Colonic mucosa (tissue), 4 donors: ENCODE results near the gene STK24. TPM values are rescaled to one million over a fixed set of nuclear protein-coding genes. Genes with fewer than 3 reads are reported as not detected.

Experiments
- DNase-seq: peaks from one replicate; pipeline ENCODE4 v3.0.0-alpha.2; 2020
- H3K27ac ChIP-seq: fragments of 200-600 bp; one replicate; pipeline ENCODE4 v1.8.0; 2021
- H3K27me3 ChIP-seq: fragments of 200-600 bp; one replicate; pipeline ENCODE4 v1.8.0; 2021
- H3K36me3 ChIP-seq: fragments of 200-600 bp; one replicate; pipeline ENCODE4 v1.8.0; 2021
- H3K4me1 ChIP-seq: fragments of 200-600 bp; one replicate; pipeline ENCODE4 v1.8.0; 2021; ENCODE audit warnings: mild to moderate bottlenecking
- H3K4me3 ChIP-seq: fragments of 200-600 bp; one replicate; pipeline ENCODE4 v1.8.0; 2021
- H3K9ac ChIP-seq, 2 donors: one replicate each; pipeline ENCODE4 v1.7.0; 2013; ENCODE audit warnings: control low read depth in 2 of 2, low read depth in 2 of 2, low read length in 2 of 2
- H3K9me3 ChIP-seq: fragments of 200-600 bp; one replicate; pipeline ENCODE4 v1.8.0; 2021
- CTCF ChIP-seq: fragments of 200-600 bp; IDR thresholded peaks from one replicate; pipeline ENCODE4 v1.8.0; 2022; ENCODE audit warnings: antibody characterized with exemption, mild to moderate bottlenecking
- intact Hi-C: fragments of 100-400 bp; cut with DNase I; formaldehyde crosslinking; loops from one replicate; pipeline ENCODE4 v1.14.1; 2022
- total RNA-seq, 2 donors: library from RNA; stranded (reverse); fragmentation: NEBNext Ultra II Directional in 1 of 2; extraction: Animal tissue kit (Norgen Biotek cat#: 25700) in 1 of 2; gene quantifications; one replicate each; pipeline ENCODE4 v1.2.1, GENCODE V29; 2021
- donor health status: healthy.
- donor health status: DM: no; HTN: no; CAD: no.
- donor health status: DM: no; HTN: no; CAD: no.

Gene STK24
- total RNA-seq, 2 donors from 2014 or later: 160 to 206 TPM

DNA sequence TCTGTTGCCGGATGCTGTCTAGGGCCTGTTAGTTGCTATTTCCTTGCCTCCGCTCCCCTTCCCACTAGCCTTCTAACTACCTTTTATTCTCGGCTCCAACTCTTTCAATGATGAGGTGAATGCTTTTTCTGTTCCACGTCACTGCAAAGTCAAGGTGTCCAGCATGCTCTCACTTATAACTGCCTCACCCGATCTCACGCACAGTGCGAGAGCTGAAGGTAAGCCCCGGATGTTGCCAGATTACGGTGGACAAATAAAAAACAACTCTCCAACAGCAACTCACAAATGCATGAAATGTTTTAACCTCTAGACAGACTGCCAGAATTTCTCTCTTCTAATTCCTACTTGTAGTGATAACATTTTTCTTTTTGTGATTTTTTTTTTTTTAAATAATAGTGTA is 169.9 kb downstream of the STK24 start:
- Histone ChIP-seq H3K9me3 (no peaks in the 10 kb centered on the region), H3K36me3 (no peaks in the 10 kb centered on the region), H3K9ac (no peak overlapping the region), H3K4me3 (no peak overlapping the region), H3K27me3 (no peaks in the 10 kb centered on the region), H3K4me1 (no peaks in the 10 kb centered on the region), H3K27ac (no peak overlapping the region)
- no peak for DNase-seq
- TF ChIP-seq CTCF: no peak
- intact Hi-C loops: no loop called here

- no peaks in the 10 kb centered on the region for H3K36me3 ChIP-seq
- H3K4me1 ChIP-seq: no peaks in the 10 kb centered on the region
- DNase-seq: no peak
- H3K9ac ChIP-seq: no peak overlapping the region
- no peak overlapping the region for H3K4me3 ChIP-seq
- intact Hi-C loops: no loop called here
- no peak overlapping the region for H3K27ac ChIP-seq
- H3K9me3 ChIP-seq: no peaks in the 10 kb centered on the region
- TF ChIP-seq CTCF: no peak
- no peaks in the 10 kb centered on the region for H3K27me3 ChIP-seq
These were observed 170.5 kb downstream of the STK24 start for GRCh38 chr13:98406427-98406826.

DNA sequence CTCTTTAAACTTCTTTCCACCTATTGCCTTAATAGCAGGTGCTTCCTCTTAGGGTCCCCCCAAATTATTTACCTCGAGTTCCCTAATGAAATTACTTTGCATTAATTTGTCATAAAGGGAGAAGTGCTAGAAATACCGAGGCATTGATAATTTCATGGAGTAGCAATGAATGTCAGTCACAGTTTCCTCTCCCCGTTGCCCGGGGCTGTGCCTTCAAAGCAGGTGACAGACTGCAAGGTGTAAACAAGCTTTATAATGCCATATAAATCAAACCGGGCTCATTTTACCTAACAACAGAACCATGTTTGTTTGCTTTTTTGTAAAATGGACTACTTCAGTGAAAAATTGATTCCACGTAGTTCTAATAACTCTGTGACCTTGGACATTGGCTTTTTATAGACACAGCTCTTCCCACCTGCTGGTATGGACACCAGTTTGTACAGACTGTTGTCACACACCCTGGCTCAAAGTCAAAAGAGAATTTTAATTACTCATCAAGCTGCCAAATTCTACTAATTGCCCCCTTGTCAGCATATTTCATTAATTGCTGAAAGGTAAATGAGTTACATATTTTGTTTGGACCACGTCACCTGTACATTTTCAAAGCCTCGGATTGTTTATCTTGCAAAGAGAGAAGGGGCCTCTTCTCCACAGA is 171.1 kb downstream of the STK24 start:
- no peak for TF ChIP-seq CTCF
- no peaks in the 10 kb centered on the region for H3K36me3 ChIP-seq
- H3K4me1 ChIP-seq: no peaks in the 10 kb centered on the region
- no peak overlapping the region for H3K4me3 ChIP-seq
- no peak overlapping the region for H3K9ac ChIP-seq
- no peaks in the 10 kb centered on the region for H3K27me3 ChIP-seq
- no peak for DNase-seq
- H3K27ac ChIP-seq: no peak overlapping the region
- intact Hi-C loops: no loop called here
- no peaks in the 10 kb centered on the region for H3K9me3 ChIP-seq

DNA sequence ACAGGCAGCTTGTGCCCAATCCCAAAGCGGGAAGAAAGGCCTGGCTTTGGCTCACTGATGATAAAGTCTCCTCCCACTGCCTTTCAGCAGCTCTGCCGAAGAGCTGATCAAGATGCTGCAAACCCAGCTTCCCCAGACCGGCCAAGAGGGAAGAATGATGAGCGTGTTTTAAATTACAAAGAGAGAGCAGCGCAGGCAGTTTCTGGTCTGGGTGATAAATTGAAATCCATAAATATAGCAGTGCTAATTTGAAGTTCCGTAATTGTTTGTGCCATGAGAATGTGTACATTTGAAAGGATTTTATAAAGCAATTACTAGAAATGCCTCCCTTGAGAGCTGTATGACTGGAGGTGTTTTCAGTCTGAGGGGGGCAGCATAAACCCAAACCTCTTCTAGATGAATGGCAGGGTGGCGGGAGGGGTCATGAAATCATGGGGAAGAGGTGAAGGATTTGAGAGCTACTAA is 171.8 kb downstream of the STK24 start:
- TF ChIP-seq CTCF: no peak
- no peak for DNase-seq
- Histone ChIP-seq H3K9me3 (no peaks in the 10 kb centered on the region), H3K4me1 (no peaks in the 10 kb centered on the region), H3K27ac (no peak overlapping the region), H3K36me3 (no peaks in the 10 kb centered on the region), H3K9ac (no peak overlapping the region), H3K4me3 (no peak overlapping the region), H3K27me3 (no peaks in the 10 kb centered on the region)
- intact Hi-C loops: no loop called here

DNA sequence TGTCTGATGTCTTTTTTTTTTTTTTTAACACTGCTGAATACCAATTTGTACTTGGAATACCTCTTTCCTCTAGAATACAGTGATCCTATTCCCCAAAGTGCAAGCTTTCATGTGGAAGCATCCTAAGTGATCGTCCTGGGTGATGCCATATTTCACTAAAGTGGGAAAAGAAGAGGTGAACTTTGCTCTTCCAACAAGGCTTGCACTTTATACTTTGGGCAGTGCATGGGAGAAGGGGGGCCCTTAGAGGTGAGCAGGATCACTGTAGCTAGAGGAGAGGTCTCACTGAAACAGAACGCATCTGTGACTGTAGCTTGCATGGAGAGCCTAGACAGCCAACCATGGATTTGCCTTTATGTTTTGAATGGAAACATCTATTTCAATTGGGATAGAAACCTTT is 173.8 kb downstream of the STK24 start:
- DNase-seq: no peak
- Histone ChIP-seq H3K9me3 (no peaks in the 10 kb centered on the region), H3K27ac (no peak overlapping the region), H3K4me1 (no peaks in the 10 kb centered on the region), H3K9ac (no peak overlapping the region), H3K27me3 (no peaks in the 10 kb centered on the region), H3K4me3 (no peak overlapping the region), H3K36me3 (no peaks in the 10 kb centered on the region)
- intact Hi-C loops: no loop called here
- no peak for TF ChIP-seq CTCF
